H1 (cell line): ENCODE results near the gene NDUFA8. TPM values are rescaled to one million over a fixed set of nuclear protein-coding genes. Genes with fewer than 3 reads are reported as not detected.

Experiments used
- CTCF ChIA-PET: fragments of 300-600 bp; sonication (Branson Sonifier 250); formaldehyde crosslinking; loops from one replicate; lab custom pipeline; 2021; ENCODE audit not compliant: partially characterized antibody; lab: Charles Lee
- POLR2A ChIA-PET: fragments of 300-600 bp; sonication (Branson Sonifier 250); formaldehyde crosslinking; loops from one replicate; lab custom pipeline; 2021; ENCODE audit warnings: inconsistent platforms; ENCODE audit not compliant: partially characterized antibody; lab: Charles Lee
- DNase-seq, 2 experiments: peaks; one replicate each; pipeline versions ENCODE4 v3.0.0 to v3.0.0-alpha.2; 2010 to 2022; ENCODE audit warnings: low spot score in 2 of 2, low read depth in 1 of 2, mixed read lengths in 1 of 2
- FAIRE-seq: peaks from 2 replicates; lab custom pipeline; 2011; peaks lifted over from hg19 to GRCh38; lab: Jason Lieb, UNC
- H2AFZ ChIP-seq: 2 replicates; pipeline ENCODE4 v1.8.1; 2012; ENCODE audit warnings: low read length, inconsistent platforms
- H2AK5ac ChIP-seq: 2 replicates; pipeline ENCODE4 v1.6.1; 2013; ENCODE audit warnings: low read depth, low read length
- H2BK120ac ChIP-seq: replicated peaks from 2 replicates; pipeline ENCODE3; 2013; ENCODE audit warnings: low read depth, low read length, inconsistent platforms
- H2BK12ac ChIP-seq: 2 replicates; pipeline ENCODE4 v1.6.1; 2013; ENCODE audit warnings: low read depth, low read length
- H2BK15ac ChIP-seq: 2 replicates; pipeline ENCODE4 v1.6.1; 2013; ENCODE audit warnings: low read length
- H2BK20ac ChIP-seq: 2 replicates; pipeline ENCODE4 v1.6.1; 2013; ENCODE audit warnings: low read length
- H2BK5ac ChIP-seq: 2 replicates; pipeline ENCODE4 v1.6.1; 2013; ENCODE audit warnings: low read depth, low read length
- H3K14ac ChIP-seq: 2 replicates; pipeline ENCODE4 v1.6.1; 2013; ENCODE audit warnings: inconsistent platforms; ENCODE audit not compliant: insufficient read length
- H3K18ac ChIP-seq: 2 replicates; pipeline ENCODE4 v1.6.1; 2013; ENCODE audit warnings: low read length; ENCODE audit errors: extremely low read depth
- H3K23ac ChIP-seq: 2 replicates; pipeline ENCODE4 v1.6.1; 2013; ENCODE audit warnings: inconsistent platforms; ENCODE audit not compliant: insufficient read length
- H3K23me2 ChIP-seq: 2 replicates; pipeline ENCODE4 v1.6.1; 2013; ENCODE audit warnings: low read depth, low read length
- H3K27ac ChIP-seq: 2 replicates; pipeline ENCODE4 v1.6.1; 2011; ENCODE audit warnings: low read depth, low read length, inconsistent platforms
- H3K27me3 ChIP-seq, 4 experiments: replicated peaks in 1 of 4; 1 replicate in 1 of 4; 2 replicates in 3 of 4; pipeline versions ENCODE4 v1.6.1 to v1.8.1; 2011 to 2013; ENCODE audit warnings: low read length in 3 of 4, mild to moderate bottlenecking in 3 of 4, inconsistent platforms in 2 of 4, mixed read lengths in 2 of 4, moderate library complexity in 1 of 4; ENCODE audit not compliant: control insufficient read depth in 3 of 4, insufficient read depth in 3 of 4; ENCODE audit errors: extremely low read depth in 1 of 4
- H3K36me3 ChIP-seq, 4 experiments: 2 replicates each; pipeline versions ENCODE4 v1.6.1 to v1.8.1; 2011 to 2013; ENCODE audit warnings: mild to moderate bottlenecking in 4 of 4, low read length in 3 of 4, moderate library complexity in 2 of 4, control low read depth in 1 of 4, inconsistent platforms in 1 of 4; ENCODE audit not compliant: insufficient read depth in 4 of 4, control insufficient read depth in 2 of 4
- H3K4ac ChIP-seq: replicated peaks from 2 replicates; pipeline ENCODE3; 2013; ENCODE audit warnings: low read length, low read depth, mixed read lengths, inconsistent platforms; ENCODE audit not compliant: insufficient read length
- H3K4me1 ChIP-seq, 4 experiments: replicated peaks in 1 of 4; 1 replicate in 1 of 4; 2 replicates in 3 of 4; pipeline versions ENCODE4 v1.6.1 to v1.8.1; 2011 to 2013; ENCODE audit warnings: low read length in 3 of 4, inconsistent platforms in 2 of 4, mixed read lengths in 1 of 4; ENCODE audit not compliant: insufficient read depth in 4 of 4, control insufficient read depth in 3 of 4
- H3K4me2 ChIP-seq, 2 experiments: 2 replicates each; pipeline versions ENCODE4 v1.6.1 to v1.8.1; 2011 to 2013; ENCODE audit warnings: low read depth in 2 of 2, low read length in 2 of 2, control low read depth in 1 of 2, inconsistent platforms in 1 of 2, mild to moderate bottlenecking in 1 of 2; ENCODE audit not compliant: insufficient read depth in 1 of 2
- H3K4me3 ChIP-seq, 4 experiments: fragments of 200-600, 300-600 bp in 1 of 4; sonication (generic), shearing (Covaris generic), sonication (Bioruptor Twin) in 1 of 4; 2 replicates each; pipeline versions ENCODE4 v1.5.1 to v1.8.1; 2011 to 2016; ENCODE audit warnings: low read length in 4 of 4, low read depth in 3 of 4, control low read depth in 2 of 4, inconsistent platforms in 2 of 4, mild to moderate bottlenecking in 2 of 4, mixed read lengths in 1 of 4, moderate library complexity in 1 of 4; ENCODE audit not compliant: insufficient read depth in 2 of 4; ENCODE audit errors: extremely low read depth in 1 of 4
- H3K56ac ChIP-seq: replicated peaks from 2 replicates; pipeline ENCODE3; 2013; ENCODE audit warnings: low read depth, mild to moderate bottlenecking, mixed read lengths, low read length, inconsistent platforms; ENCODE audit not compliant: insufficient read length
- H3K79me1 ChIP-seq: 2 replicates; pipeline ENCODE4 v1.6.1; 2013; ENCODE audit warnings: low read depth, low read length, control low read depth
- H3K79me2 ChIP-seq, 2 experiments: 2 replicates each; pipeline versions ENCODE4 v1.6.1 to v1.8.1; 2012 to 2013; ENCODE audit warnings: low read length in 2 of 2, mild to moderate bottlenecking in 2 of 2, inconsistent platforms in 1 of 2; ENCODE audit not compliant: insufficient read depth in 2 of 2, control insufficient read depth in 1 of 2
- H3K9ac ChIP-seq, 4 experiments: replicated peaks in 1 of 4; 1 replicate in 1 of 4; 2 replicates in 3 of 4; pipeline versions ENCODE4 v1.6.1 to v1.8.1; 2011 to 2013; ENCODE audit warnings: low read depth in 3 of 4, low read length in 3 of 4, control low read depth in 2 of 4, mild to moderate bottlenecking in 2 of 4, moderate library complexity in 2 of 4, inconsistent platforms in 1 of 4; ENCODE audit errors: extremely low read depth in 1 of 4
- H3K9me3 ChIP-seq, 2 experiments: 2 replicates each; pipeline versions ENCODE4 v1.6.1 to v1.8.1; 2012 to 2013; ENCODE audit warnings: mild to moderate bottlenecking in 2 of 2, moderate library complexity in 2 of 2, control low read depth in 1 of 2, inconsistent platforms in 1 of 2, low read depth in 1 of 2, low read length in 1 of 2, mixed read lengths in 1 of 2; ENCODE audit not compliant: insufficient read depth in 2 of 2
- H4K20me1 ChIP-seq, 2 experiments: replicated peaks in 1 of 2; 2 replicates each; pipeline versions ENCODE3 to v1.8.1; 2011 to 2013; ENCODE audit warnings: inconsistent platforms in 2 of 2, low read length in 2 of 2, mild to moderate bottlenecking in 1 of 2; ENCODE audit not compliant: insufficient read depth in 2 of 2, control insufficient read depth in 1 of 2
- H4K5ac ChIP-seq: 2 replicates; pipeline ENCODE4 v1.6.1; 2013; ENCODE audit warnings: low read length, low read depth, mixed read lengths, inconsistent platforms; ENCODE audit not compliant: insufficient read length
- H4K8ac ChIP-seq: 2 replicates; pipeline ENCODE4 v1.8.0; 2013; ENCODE audit warnings: mild to moderate bottlenecking, moderate library complexity, low read length, inconsistent platforms; ENCODE audit not compliant: insufficient read depth; ENCODE audit errors: extremely low read depth
- H4K91ac ChIP-seq: replicated peaks from 2 replicates; pipeline ENCODE3; 2013; ENCODE audit warnings: low read length, mixed read lengths, inconsistent platforms; ENCODE audit not compliant: insufficient read length
- CTCF ChIP-seq, 3 experiments: IDR thresholded peaks; 1 replicate in 2 of 3; 2 replicates in 1 of 3; pipeline versions ENCODE4 v1.5.1 to v1.6.1; 2011; ENCODE audit warnings: low read length in 3 of 3, mild to moderate bottlenecking in 3 of 3, inconsistent platforms in 2 of 3, low read depth in 1 of 3, moderate library complexity in 1 of 3; ENCODE audit not compliant: insufficient read depth in 1 of 3; ENCODE audit errors: control extremely low read depth in 1 of 3
- EGR1 ChIP-seq: IDR thresholded peaks from 2 replicates; pipeline ENCODE4 v1.6.1; 2011; ENCODE audit warnings: low read depth, low read length, borderline replicate concordance
- HDAC2 ChIP-seq, 2 experiments: fragments of 300-600 bp in 1 of 2; sonication (generic) in 1 of 2; IDR thresholded peaks; 2 replicates each; pipeline ENCODE4 v1.6.1; 2011 to 2012; ENCODE audit warnings: low read depth in 2 of 2, low read length in 2 of 2, mild to moderate bottlenecking in 2 of 2, moderate library complexity in 2 of 2, borderline replicate concordance in 1 of 2, inconsistent platforms in 1 of 2
- JUN ChIP-seq: IDR thresholded peaks from 2 replicates; pipeline ENCODE4 v1.6.1; 2011; ENCODE audit warnings: low read depth, mild to moderate bottlenecking, improper control_type of control experiment, low read length
- KDM4A ChIP-seq: IDR thresholded peaks from one replicate; pipeline ENCODE4 v1.7.1; 2012; ENCODE audit warnings: low read depth, mild to moderate bottlenecking, moderate library complexity, low read length, inconsistent platforms; ENCODE audit not compliant: severe bottlenecking
- KDM5A ChIP-seq: fragments of 200-600 bp; IDR thresholded peaks from 2 replicates; pipeline ENCODE4 v1.7.1; 2012; ENCODE audit warnings: mild to moderate bottlenecking, low read length, inconsistent platforms, mixed read lengths
- POLR2AphosphoS5 ChIP-seq: IDR thresholded peaks from 2 replicates; pipeline ENCODE4 v1.6.1; 2011; ENCODE audit warnings: low read depth, low read length
- POU5F1 ChIP-seq: IDR thresholded peaks from 2 replicates; pipeline ENCODE4 v1.6.1; 2011; ENCODE audit warnings: low read depth, mild to moderate bottlenecking, low read length, moderate library complexity
- SIX5 ChIP-seq: IDR thresholded peaks from 2 replicates; pipeline ENCODE4 v1.6.1; 2011; ENCODE audit warnings: mild to moderate bottlenecking, low read depth, low read length
- SP4 ChIP-seq: IDR thresholded peaks from 2 replicates; pipeline ENCODE4 v1.6.1; 2012; ENCODE audit warnings: low read length, inconsistent platforms
- WGBS, 2 experiments: shearing (Covaris generic) in 1 of 2; methylation state at CpG; one replicate each; pipeline versions ENCODE4 v1.1.6 to v1.1.7; 2013 to 2015; ENCODE audit warnings: low lambda C conversion rate in 2 of 2, mixed read lengths in 2 of 2, inconsistent platforms in 1 of 2, low coverage in 1 of 2, missing lambda C conversion rate in 1 of 2; ENCODE audit not compliant: insufficient replicate concordance in 2 of 2, insufficient coverage in 1 of 2, insufficient read length in 1 of 2; ENCODE audit errors: extremely low coverage in 1 of 2, missing lambda C conversion rate in 1 of 2; 5-methylcytosine and 5-hydroxymethylcytosine counted together
- polyA plus RNA-seq, 7 experiments: library from polyadenylated mRNA; depleted of rRNA in 3 of 7; stranded (reverse) in 5 of 7; unstranded in 2 of 7; fragments of >200 nt in 5 of 7; fragments of 200-250 nt in 2 of 7; gene quantifications; 1 replicate in 5 of 7; 2 replicates in 1 of 7; 4 replicates in 1 of 7; pipeline versions ENCODE4 v1.2.1 to v1.2.3, GENCODE V29; 2011 to 2013; ENCODE audit warnings: missing spikeins in 2 of 7, mixed read lengths in 2 of 7
- total RNA-seq: library from RNA; stranded (reverse); fragmentation: NEBNext Ultra II Directional; extraction: Animal tissue kit (Norgen Biotek cat#: 25700); gene quantifications from 2 replicates; pipeline ENCODE4 v1.2.1, GENCODE V29; 2021

NDUFA8 gene
- total and polyA plus RNA-seq, 2 of the 8 experiments (the other 6 are each of a cell fraction or from before 2014, with no cell fraction given), result 61.0 to 73.8 TPM

- no peak overlapping the region for H4K91ac ChIP-seq
- DNase-seq (no peak), FAIRE-seq (no peak)
- ChIA-PET CTCF (interaction anchor here (0.6 to 8.7 kb wide), 26 partner anchors 9 to 712 kb away, joined by 3 to 405 read pairs (median 5); no protein-coding TSS in a partner anchor), POLR2A (interaction anchor here (1.2 to 2.3 kb wide), 4 partner anchors 9 to 249 kb away, joined by 3 to 9 read pairs (median 4); no protein-coding TSS in a partner anchor)
- H3K79me2 ChIP-seq, result no peaks in the 10 kb centered on the region
- no peak overlapping the region for H2AFZ ChIP-seq
- H3K79me1 ChIP-seq, result no peaks in the 10 kb centered on the region
- no peak overlapping the region for H3K14ac ChIP-seq
- H2BK5ac ChIP-seq, result no peak overlapping the region
- peaks cover 5% of the 10 kb centered on the region; the same call in 1 of the 2 replicates for H3K23me2 ChIP-seq
- no peaks in the 10 kb centered on the region for H3K36me3 ChIP-seq
- no peak overlapping the region for H2BK15ac ChIP-seq
- no peak overlapping the region for H4K5ac ChIP-seq
- H3K4ac ChIP-seq, result no peak overlapping the region
- H4K20me1 ChIP-seq, result no peaks in the 10 kb centered on the region
- no peak overlapping the region for H4K8ac ChIP-seq
- H2AK5ac ChIP-seq, result no peak overlapping the region
- no peak overlapping the region for H2BK20ac ChIP-seq
- H3K4me1 ChIP-seq, result no peaks in the 10 kb centered on the region
- no peak overlapping the region for H2BK12ac ChIP-seq
- no peak overlapping the region for H3K9ac ChIP-seq
- WGBS, 2 experiments, result 86% methylated on average over 8 of the region's 8 CpGs; no CpG with 5 or more reads in 1 of the 2 experiments
- no peak overlapping the region for H3K56ac ChIP-seq
- H3K18ac ChIP-seq, result no peak overlapping the region
- no peak overlapping the region for H3K23ac ChIP-seq
- H3K4me2 ChIP-seq, result no peak overlapping the region
- peaks cover 0 to 10% (median 5%) of the 10 kb centered on the region in 4 experiments; a peak in 5 of 7 replicates for H3K27me3 ChIP-seq
- no peak overlapping the region for H2BK120ac ChIP-seq
- H3K4me3 ChIP-seq, result no peak overlapping the region
- no peaks in the 10 kb centered on the region for H3K9me3 ChIP-seq
- H3K27ac ChIP-seq, result no peak overlapping the region
- no peak for TF ChIP-seq SIX5
- no peak for TF ChIP-seq SP4
- no peak for TF ChIP-seq CTCF (IDR thresholded peaks at IDR 0.05; ENCODE audit: control extremely low read depth in 1 of 3, insufficient read depth in 1 of 3, low read depth in 1 of 3, low read length in 3 of 3)
- no peak for TF ChIP-seq HDAC2 (IDR thresholded peaks at IDR 0.05; ENCODE audit: borderline replicate concordance in 1 of 2, low read depth in 2 of 2, low read length in 2 of 2)
- no peak for TF ChIP-seq KDM4A
- TF ChIP-seq POU5F1, result no peak
- no peak for TF ChIP-seq KDM5A
- no peak for TF ChIP-seq POLR2AphosphoS5
- TF ChIP-seq EGR1, result no peak
- no peak for TF ChIP-seq JUN
These were observed 61.8 kb downstream of the NDUFA8 start for GRCh38 chr9:122097679-122098315.
